K562 (cell line): ENCODE results near the gene CMIP. TPM values are rescaled to one million over a fixed set of nuclear protein-coding genes. Genes with fewer than 3 reads are reported as not detected.

Source experiments
- ATAC-seq: fragments of 200-7000 bp; cut with Tn5 transposase; 3 replicates; pipeline ENCODE4 v1.9.1; 2020; ENCODE audit warnings: moderate library complexity
- BruUV-seq: library from RNA; stranded (reverse); fragments of 400-500 nt; replicated peaks from 2 replicates; lab custom pipeline; 2021; lab: Mats Ljungman, UMichigan
- CTCF ChIA-PET: fragments of 300-600 bp; formaldehyde crosslinking; extraction: SDS; loops from one replicate; lab custom pipeline; 2021; ENCODE audit warnings: low intra/inter-chr PET ratio; lab: Yijun Ruan, JAX
- POLR2A ChIA-PET: fragments of 300-600, 350-650 bp; sonication (Branson Sonifier 250); formaldehyde crosslinking; extraction: SDS; loops from one replicate; lab custom pipeline; 2021; ENCODE audit warnings: antibody characterized with exemption, inconsistent platforms; lab: Yijun Ruan, JAX
- DNase-seq, 4 experiments: peaks; one replicate each; pipeline versions ENCODE4 v3.0.0 to v3.0.0-alpha.2; 2011 to 2018; ENCODE audit warnings: low spot score in 3 of 4, mixed read lengths in 3 of 4; ENCODE audit errors: extremely low read depth in 1 of 4
- FAIRE-seq: peaks from 2 replicates; lab custom pipeline; 2011; peaks lifted over from hg19 to GRCh38; lab: Jason Lieb, UNC
- H2AFZ ChIP-seq: 2 replicates; pipeline ENCODE4 v1.6.0; 2011; ENCODE audit warnings: low read depth, low read length, control low read depth, inconsistent platforms
- H3K27ac ChIP-seq: fragments of 200-600 bp; 3 replicates; pipeline ENCODE4 v1.8.0; 2011; ENCODE audit warnings: low read depth, mild to moderate bottlenecking, control low read depth, inconsistent platforms, low read length, moderate library complexity, mixed read lengths; ENCODE audit errors: extremely low read depth
- H3K27me3 ChIP-seq, 2 experiments: fragments of 300-600 bp in 1 of 2; 2 replicates in 1 of 2; 3 replicates in 1 of 2; pipeline versions ENCODE4 v1.6.0 to v1.8.0; 2011; ENCODE audit warnings: inconsistent platforms in 2 of 2, low read length in 2 of 2, mild to moderate bottlenecking in 1 of 2, mixed read lengths in 1 of 2, moderate library complexity in 1 of 2; ENCODE audit not compliant: control insufficient read depth in 2 of 2, insufficient read depth in 2 of 2
- H3K36me3 ChIP-seq: fragments of 300-600 bp; 3 replicates; pipeline ENCODE4 v1.8.0; 2011; ENCODE audit warnings: mild to moderate bottlenecking, low read length, inconsistent platforms; ENCODE audit not compliant: control insufficient read depth, insufficient read depth
- H3K4me1 ChIP-seq, 2 experiments: fragments of 200-600 bp in 1 of 2; replicated peaks in 1 of 2; 2 replicates in 1 of 2; 3 replicates in 1 of 2; pipeline versions ENCODE4 v1.5.1 to v1.8.0; 2011; ENCODE audit warnings: inconsistent platforms in 2 of 2, low read length in 2 of 2, mild to moderate bottlenecking in 1 of 2, mixed read lengths in 1 of 2, moderate library complexity in 1 of 2; ENCODE audit not compliant: control insufficient read depth in 2 of 2, insufficient read depth in 2 of 2
- H3K4me2 ChIP-seq: 2 replicates; pipeline ENCODE4 v1.6.1; 2011; ENCODE audit warnings: low read length, control low read depth, inconsistent platforms, mixed read lengths; ENCODE audit not compliant: insufficient read depth
- H3K4me3 ChIP-seq: fragments of 200-600 bp; sonication (generic), shearing (Covaris generic); 2 replicates; pipeline ENCODE4 v1.5.1; 2016; ENCODE audit warnings: control low read depth, inconsistent platforms
- H3K79me2 ChIP-seq: fragments of 200-600 bp; 3 replicates; pipeline ENCODE4 v1.8.0; 2011; ENCODE audit warnings: low read length, inconsistent platforms; ENCODE audit not compliant: control insufficient read depth, insufficient read depth
- H3K9ac ChIP-seq, 2 experiments: 2 replicates each; pipeline versions ENCODE4 v1.6.0 to v1.6.1; 2011; ENCODE audit warnings: low read depth in 2 of 2, low read length in 2 of 2, control low read depth in 1 of 2, inconsistent platforms in 1 of 2, mild to moderate bottlenecking in 1 of 2, mixed read lengths in 1 of 2; ENCODE audit not compliant: insufficient read depth in 1 of 2
- H3K9me1 ChIP-seq: one replicate; pipeline ENCODE4 v1.6.0; 2011; ENCODE audit warnings: inconsistent platforms, mild to moderate bottlenecking, low read length, moderate library complexity; ENCODE audit not compliant: control insufficient read depth, insufficient read depth
- H3K9me3 ChIP-seq: replicated peaks from 2 replicates; pipeline ENCODE4 v1.5.1; 2011; ENCODE audit warnings: low read depth, low read length, inconsistent platforms; ENCODE audit not compliant: control insufficient read depth, insufficient read depth
- H4K20me1 ChIP-seq: replicated peaks from 2 replicates; pipeline ENCODE4 v1.6.1; 2011; ENCODE audit warnings: low read length, inconsistent platforms, mixed read lengths; ENCODE audit not compliant: control insufficient read depth, insufficient read depth
- BCOR ChIP-seq: fragments of 450-650 bp; IDR thresholded peaks from 2 replicates; pipeline ENCODE4 v1.6.1; 2016
- CBX3 ChIP-seq, 2 experiments: IDR thresholded peaks; 1 replicate in 1 of 2; 2 replicates in 1 of 2; pipeline ENCODE4 v1.6.1; 2012; ENCODE audit warnings: inconsistent platforms in 2 of 2, low read length in 2 of 2, borderline replicate concordance in 1 of 2, control low read depth in 1 of 2
- CC2D1A ChIP-seq: fragments of 450-650 bp; IDR thresholded peaks from 2 replicates; pipeline ENCODE4 v1.6.1; 2017; ENCODE audit warnings: mild to moderate bottlenecking
- CLOCK ChIP-seq: fragments of 250-450 bp; sonication (Bioruptor Pico); IDR thresholded peaks from 2 replicates; pipeline ENCODE4 v1.4.0; 2020; ENCODE audit warnings: mild to moderate bottlenecking, moderate library complexity, borderline replicate concordance
- DPF2 ChIP-seq: fragments of 450-650 bp; IDR thresholded peaks from 2 replicates; pipeline ENCODE4 v1.6.1; 2016
- ELK3 ChIP-seq: fragments of 450-650 bp; formaldehyde crosslinking; IDR thresholded peaks from 2 replicates; pipeline ENCODE4 v1.4.0; 2020; ENCODE audit warnings: mild to moderate bottlenecking
- HNRNPL ChIP-seq: fragments of 200-400 bp; formaldehyde crosslinking; IDR thresholded peaks from 2 replicates; pipeline ENCODE4 v1.6.1; 2017; ENCODE audit warnings: low read depth, mild to moderate bottlenecking, low read length
- KDM1A ChIP-seq, 2 experiments: fragments of 450-650 bp; IDR thresholded peaks; 2 replicates each; pipeline ENCODE4 v1.6.1; 2016; ENCODE audit warnings: mild to moderate bottlenecking in 2 of 2
- MEIS2 ChIP-seq: fragments of 450-650 bp; IDR thresholded peaks from 2 replicates; pipeline ENCODE4 v1.6.1; 2014; ENCODE audit warnings: mild to moderate bottlenecking; ENCODE audit not compliant: partially characterized antibody
- NFIC ChIP-seq: fragments of 450-650 bp; IDR thresholded peaks from 2 replicates; pipeline ENCODE4 v1.6.1; 2017; ENCODE audit warnings: mild to moderate bottlenecking, inconsistent platforms
- OTX1 ChIP-seq: fragments of 450-650 bp; formaldehyde crosslinking; IDR thresholded peaks from 2 replicates; pipeline ENCODE4 v1.4.0; 2022; ENCODE audit warnings: mild to moderate bottlenecking
- RBM25 ChIP-seq: fragments of 200-400 bp; formaldehyde crosslinking; IDR thresholded peaks from 2 replicates; pipeline ENCODE4 v1.6.1; 2018; ENCODE audit warnings: low read length, low read depth, moderate library complexity; ENCODE audit not compliant: severe bottlenecking
- RCOR1 ChIP-seq, 2 experiments: IDR thresholded peaks; 2 replicates each; pipeline ENCODE4 v1.6.1; 2012; ENCODE audit warnings: low read depth in 2 of 2, low read length in 2 of 2, borderline replicate concordance in 1 of 2, improper control_type of control experiment in 1 of 2
- ZFP36 ChIP-seq: fragments of 150-350 bp; IDR thresholded peaks from 2 replicates; pipeline ENCODE4 v1.6.1; 2018; ENCODE audit warnings: low read length, low read depth; ENCODE audit not compliant: partially characterized antibody
- ZNF140 ChIP-seq: fragments of 250-450 bp; sonication (Bioruptor Pico); IDR thresholded peaks from 2 replicates; pipeline ENCODE4 v1.8.0; 2021; ENCODE audit warnings: moderate library complexity, mild to moderate bottlenecking, inconsistent platforms
- WGBS: fragments of 100-300 bp; shearing (Covaris generic); methylation state at CpG from one replicate; pipeline ENCODE4 v1.1.6; 2016; ENCODE audit warnings: low coverage, mixed read lengths; ENCODE audit not compliant: insufficient coverage; ENCODE audit errors: missing lambda C conversion rate; 5-methylcytosine and 5-hydroxymethylcytosine counted together
- in situ Hi-C: fragments of 300-500 bp; cut with MboI; formaldehyde crosslinking; loops from 4 replicates; pipeline ENCODE4 v1.15.0; 2018; ENCODE audit warnings: inconsistent platforms, mixed read lengths
- intact Hi-C: fragments of 100-400 bp; cut with micrococcal nuclease; formaldehyde crosslinking; loops from 2 replicates; pipeline ENCODE4 v1.14.2; 2022
- polyA plus RNA-seq, 8 experiments: library from polyadenylated mRNA; depleted of rRNA in 4 of 8; stranded (reverse) in 5 of 8; unstranded in 3 of 8; fragments of >200 nt; fragmentation: Nextera tagmentation in 2 of 8; fragmentation: Illumina TruSeq in 1 of 8; extraction: Ambion mirVana in 2 of 8; extraction: Trizol in 1 of 8; gene quantifications; 2 replicates each; pipeline versions ENCODE4 v1.2.1 to v1.2.3, GENCODE V29; 2011 to 2014; ENCODE audit warnings: inconsistent platforms in 1 of 8, missing spikeins in 1 of 8
- total RNA-seq, 7 experiments: library from RNA; depleted of rRNA in 6 of 7; stranded (reverse); fragments of >200 nt in 6 of 7; fragmentation: Illumina TruSeq in 2 of 7; extraction: Trizol in 2 of 7; gene quantifications; 2 replicates each; pipeline versions ENCODE4 v1.2.1 to v1.2.3, GENCODE V29; 2011 to 2021; ENCODE audit warnings: low replicate concordance in 1 of 7
- TF ChIP-seq, protein P1 (sequence below): sonication (generic); formaldehyde crosslinking; IDR thresholded peaks from 2 replicates; pipeline ENCODE4 v1.8.0; 2023; ENCODE audit warnings: mild to moderate bottlenecking, missing genetic modification reagents

Gene CMIP
- total and polyA plus RNA-seq, 9 of the 15 experiments (the other 6 are each of a cell fraction or from before 2014, with no cell fraction given): 0.94 to 82.5 (median 10.3) TPM

GRCh38 chr16:81708266-81709015 is 263.8 kb downstream of the CMIP start:
- Histone ChIP-seq H2AFZ (no peak overlapping the region), H3K4me1 (peaks cover 3 to 16% of the 10 kb centered on the region in 2 experiments; a peak in 4 of 5 replicates), H3K9me3 (no peaks in the 10 kb centered on the region), H4K20me1 (no peaks in the 10 kb centered on the region; the same call in 1 of the 2 replicates), H3K27me3 (no peaks in the 10 kb centered on the region), H3K9ac (no peak overlapping the region; a peak in 2 of 4 replicates), H3K27ac (no peak overlapping the region), H3K9me1 (no peaks in the 10 kb centered on the region), H3K36me3 (peaks cover 51% of the 10 kb centered on the region; the same call in 2 of the 3 replicates), H3K79me2 (no peaks in the 10 kb centered on the region), H3K4me2 (no peak overlapping the region), H3K4me3 (no peak overlapping the region)
- no peak for DNase-seq
- WGBS: 85% methylated on average over 11 of the region's 11 CpGs
- ATAC-seq: no peak
- CTCF ChIA-PET: no interaction called here
- intact Hi-C loops: no loop called here
- no TSS peak for BruUV-seq
- POLR2A ChIA-PET: interaction anchor here (0.7 to 1.6 kb wide), 3 partner anchors 9 to 15 kb away, joined by 3 to 4 read pairs (median 3); no protein-coding TSS in a partner anchor
- in situ Hi-C loops: no loop called here
- no peak for FAIRE-seq
- TF ChIP-seq CC2D1A (no peak), KDM1A (IDR thresholded peaks at IDR 0.05) (peak in 1 of 2 experiments; percentile 59; a peak in 2 of 4 replicates), OTX1 (no peak), ZNF140 (CRISPR knock-in tag) (no peak), RBM25 (peak; percentile 79), ELK3 (CRISPR knock-in tag) (no peak), CBX3 (IDR thresholded peaks at IDR 0.05; ENCODE audit: borderline replicate concordance in 1 of 2, low read length in 2 of 2) (no peak), ZFP36 (peak; percentile 76), RCOR1 (IDR thresholded peaks at IDR 0.05; ENCODE audit: borderline replicate concordance in 1 of 2, low read depth in 2 of 2, low read length in 2 of 2) (peak in 1 of 2 experiments; percentile 36; a peak in 1 of 4 replicates), HNRNPL (no peak), MEIS2 (no peak), BCOR (peak; percentile 84), NFIC (no peak), CLOCK (CRISPR knock-in tag) (no peak), DPF2 (no peak)
- TF ChIP-seq, protein P1, sequence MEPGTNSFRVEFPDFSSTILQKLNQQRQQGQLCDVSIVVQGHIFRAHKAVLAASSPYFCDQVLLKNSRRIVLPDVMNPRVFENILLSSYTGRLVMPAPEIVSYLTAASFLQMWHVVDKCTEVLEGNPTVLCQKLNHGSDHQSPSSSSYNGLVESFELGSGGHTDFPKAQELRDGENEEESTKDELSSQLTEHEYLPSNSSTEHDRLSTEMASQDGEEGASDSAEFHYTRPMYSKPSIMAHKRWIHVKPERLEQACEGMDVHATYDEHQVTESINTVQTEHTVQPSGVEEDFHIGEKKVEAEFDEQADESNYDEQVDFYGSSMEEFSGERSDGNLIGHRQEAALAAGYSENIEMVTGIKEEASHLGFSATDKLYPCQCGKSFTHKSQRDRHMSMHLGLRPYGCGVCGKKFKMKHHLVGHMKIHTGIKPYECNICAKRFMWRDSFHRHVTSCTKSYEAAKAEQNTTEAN: no peak
